ENCODE data around the gene SUCO. TPM values are rescaled to one million over a fixed set of nuclear protein-coding genes. Genes with fewer than 3 reads are reported as not detected.

The SUCO gene
- polyA plus RNA-seq, 1 of the 3 experiments (the other 2 are of a cell fraction), result 5.4 TPM

- no peak for TF ChIP-seq NRF1 (IDR thresholded peaks at IDR 0.05; ENCODE audit: low read depth, low read length)
- TF ChIP-seq CHD2 (IDR thresholded peaks at IDR 0.05; ENCODE audit: low read length, partially characterized antibody), result no peak
- no peak for TF ChIP-seq SIN3A (IDR thresholded peaks at IDR 0.05; ENCODE audit: borderline replicate concordance, low read depth, low read length)
- no peak for TF ChIP-seq MXI1 (IDR thresholded peaks at IDR 0.05; ENCODE audit: low read depth, low read length)
- no peak for TF ChIP-seq REST (IDR thresholded peaks at IDR 0.05; ENCODE audit: low read depth, low read length)
- no peak for TF ChIP-seq POLR2AphosphoS5 (IDR thresholded peaks at IDR 0.05; ENCODE audit: low read depth, low read length)
- TF ChIP-seq TAF1 (IDR thresholded peaks at IDR 0.05; ENCODE audit: borderline replicate concordance, low read depth, low read length), result no peak
- TF ChIP-seq ELF1 (IDR thresholded peaks at IDR 0.05), result no peak
- no peak for TF ChIP-seq GABPA (IDR thresholded peaks at IDR 0.05; ENCODE audit: low read depth)
- TF ChIP-seq JUND (IDR thresholded peaks at IDR 0.05), result no peak
- no peak for TF ChIP-seq YY1 (IDR thresholded peaks at IDR 0.05; ENCODE audit: low read depth)
- no peak for TF ChIP-seq EZH2phosphoT487 (IDR thresholded peaks at IDR 0.05; ENCODE audit: borderline replicate concordance, low read depth)
- Histone ChIP-seq H3K4me3 (ENCODE audit: low read depth in 2 of 2, low read length in 1 of 2) (no peak overlapping the region), H3K36me3 (replicated peaks in 1 of 2; ENCODE audit: control insufficient read depth in 1 of 2, insufficient read depth in 2 of 2, low read length in 1 of 2) (peaks cover 62 to 67% of the 10 kb centered on the region in 2 experiments), H3K79me2 (ENCODE audit: insufficient read depth) (peaks cover 4% of the 10 kb centered on the region; the same call in 1 of the 2 replicates), H2AFZ (ENCODE audit: low read depth) (no peak overlapping the region), H3K9ac (no peak overlapping the region), H3F3A (replicated peaks; ENCODE audit: insufficient read depth) (no peaks in the 10 kb centered on the region), H3K27ac (ENCODE audit: low read depth in 2 of 2, low read length in 1 of 2) (no peak overlapping the region), H3K27me3 (ENCODE audit: insufficient read depth) (no peaks in the 10 kb centered on the region), H3K4me1 (ENCODE audit: control insufficient read depth in 1 of 2, insufficient read depth in 2 of 2, low read depth in 1 of 2, low read length in 1 of 2) (no peaks in the 10 kb centered on the region; a peak in 2 of 4 replicates), H3K9me2 (no peaks in the 10 kb centered on the region), H3K9me3 (no peaks in the 10 kb centered on the region), H3K4me2 (no peak overlapping the region), H4K20me1 (ENCODE audit: insufficient read depth) (no peaks in the 10 kb centered on the region)
- DNase-seq, result no peak
- ChIA-PET POLR2A (no interaction called here), CTCF (interaction anchor here (0.7 kb wide), 1 partner anchor 32 kb away, joined by 3 read pairs; no protein-coding TSS in a partner anchor)
- WGBS (ENCODE audit: low lambda C conversion rate), result 95% methylated on average over 2 of the region's 2 CpGs
Measured at GRCh38 chr1:172605641-172606040, 72.7 kb downstream of the SUCO start.

- Histone ChIP-seq H3K79me2 (ENCODE audit: insufficient read depth) (peaks cover 4% of the 10 kb centered on the region; the same call in 1 of the 2 replicates), H3K4me1 (ENCODE audit: control insufficient read depth in 1 of 2, insufficient read depth in 2 of 2, low read depth in 1 of 2, low read length in 1 of 2) (no peaks in the 10 kb centered on the region; a peak in 2 of 4 replicates), H3K27ac (ENCODE audit: low read depth in 2 of 2, low read length in 1 of 2) (no peak overlapping the region), H3K36me3 (replicated peaks in 1 of 2; ENCODE audit: control insufficient read depth in 1 of 2, insufficient read depth in 2 of 2, low read length in 1 of 2) (peaks cover 59 to 70% of the 10 kb centered on the region in 2 experiments), H4K20me1 (ENCODE audit: insufficient read depth) (no peaks in the 10 kb centered on the region), H2AFZ (ENCODE audit: low read depth) (no peak overlapping the region), H3K4me3 (ENCODE audit: low read depth in 2 of 2, low read length in 1 of 2) (no peak overlapping the region), H3K9me2 (no peaks in the 10 kb centered on the region), H3K9me3 (no peaks in the 10 kb centered on the region), H3K9ac (no peak overlapping the region), H3K27me3 (ENCODE audit: insufficient read depth) (no peaks in the 10 kb centered on the region), H3K4me2 (no peak overlapping the region), H3F3A (replicated peaks; ENCODE audit: insufficient read depth) (no peaks in the 10 kb centered on the region)
- TF ChIP-seq TAF1 (IDR thresholded peaks at IDR 0.05; ENCODE audit: borderline replicate concordance, low read depth, low read length) (no peak), RCOR1 (IDR thresholded peaks at IDR 0.05; ENCODE audit: low read length) (no peak), POLR2AphosphoS5 (IDR thresholded peaks at IDR 0.05; ENCODE audit: low read depth, low read length) (no peak), YY1 (IDR thresholded peaks at IDR 0.05; ENCODE audit: low read depth) (no peak)
- TF ChIP-seq, protein P1, sequence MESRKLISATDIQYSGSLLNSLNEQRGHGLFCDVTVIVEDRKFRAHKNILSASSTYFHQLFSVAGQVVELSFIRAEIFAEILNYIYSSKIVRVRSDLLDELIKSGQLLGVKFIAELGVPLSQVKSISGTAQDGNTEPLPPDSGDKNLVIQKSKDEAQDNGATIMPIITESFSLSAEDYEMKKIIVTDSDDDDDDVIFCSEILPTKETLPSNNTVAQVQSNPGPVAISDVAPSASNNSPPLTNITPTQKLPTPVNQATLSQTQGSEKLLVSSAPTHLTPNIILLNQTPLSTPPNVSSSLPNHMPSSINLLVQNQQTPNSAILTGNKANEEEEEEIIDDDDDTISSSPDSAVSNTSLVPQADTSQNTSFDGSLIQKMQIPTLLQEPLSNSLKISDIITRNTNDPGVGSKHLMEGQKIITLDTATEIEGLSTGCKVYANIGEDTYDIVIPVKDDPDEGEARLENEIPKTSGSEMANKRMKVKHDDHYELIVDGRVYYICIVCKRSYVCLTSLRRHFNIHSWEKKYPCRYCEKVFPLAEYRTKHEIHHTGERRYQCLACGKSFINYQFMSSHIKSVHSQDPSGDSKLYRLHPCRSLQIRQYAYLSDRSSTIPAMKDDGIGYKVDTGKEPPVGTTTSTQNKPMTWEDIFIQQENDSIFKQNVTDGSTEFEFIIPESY (IDR thresholded peaks at IDR 0.05; ENCODE audit: borderline replicate concordance, low read depth), result no peak
- ChIA-PET POLR2A (no interaction called here), CTCF (interaction anchor here (0.7 to 4.7 kb wide), 3 partner anchors 32 to 716 kb away, joined by 3 to 20 read pairs (median 4); no protein-coding TSS in a partner anchor)
- no peak for DNase-seq
Measured at GRCh38 chr1:172607145-172607544, 74.2 kb downstream of the SUCO start.

Data from SK-N-SH (cell line).